ENCODE results near the gene MED19. TPM values are rescaled to one million over a fixed set of nuclear protein-coding genes. Genes with fewer than 3 reads are reported as not detected.
"Not testable (repeated sequence)": the region's sequence is repeated elsewhere in the genome, so short reads cannot be mapped to it uniquely, and the experiment has no call there.

Gene MED19
- total RNA-seq, 1 donor from 2014 or later: 15.6 TPM

DNA sequence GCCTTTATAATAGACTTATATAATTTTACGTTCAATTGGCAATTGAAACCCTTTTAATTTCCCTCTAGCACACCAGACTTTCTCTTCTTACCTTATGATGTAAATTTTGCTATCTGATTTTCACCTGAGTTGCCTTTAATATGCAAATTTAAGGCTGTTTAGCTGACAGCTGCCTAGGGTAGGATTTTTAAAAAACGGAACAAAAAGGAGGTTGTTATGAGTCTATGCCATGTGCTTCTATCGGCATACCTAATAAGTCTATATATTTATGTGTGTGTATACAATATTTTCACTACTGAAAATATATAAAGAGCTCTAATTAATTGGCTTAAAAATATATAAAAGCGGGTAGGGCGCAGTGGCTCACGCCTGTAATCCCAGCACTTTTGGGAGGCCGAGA is 17.5 kb upstream of the MED19 start:
- Mint-ChIP-seq H3K27ac (no peak overlapping the region), H3K4me3 (no peak overlapping the region), H3K4me1 (peaks cover 8% of the 10 kb centered on the region), H3K27me3 (no peaks in the 10 kb centered on the region), H3K36me3 (ENCODE audit: low read depth) (peaks cover 10% of the 10 kb centered on the region), H3K9me3 (no peaks in the 10 kb centered on the region)
- intact Hi-C loops (cut with micrococcal nuclease): no loop called here
- DNase-seq: no peak

GRCh38 chr11:57728829-57729228 is 16.8 kb upstream of the MED19 start:
- intact Hi-C loops (cut with micrococcal nuclease): no loop called here
- Mint-ChIP-seq H3K4me3 (no peak overlapping the region), H3K36me3 (ENCODE audit: low read depth) (peaks cover 7% of the 10 kb centered on the region), H3K9me3 (no peaks in the 10 kb centered on the region), H3K27me3 (no peaks in the 10 kb centered on the region), H3K27ac (no peak overlapping the region), H3K4me1 (peaks cover 8% of the 10 kb centered on the region)
- no peak for DNase-seq

DNA sequence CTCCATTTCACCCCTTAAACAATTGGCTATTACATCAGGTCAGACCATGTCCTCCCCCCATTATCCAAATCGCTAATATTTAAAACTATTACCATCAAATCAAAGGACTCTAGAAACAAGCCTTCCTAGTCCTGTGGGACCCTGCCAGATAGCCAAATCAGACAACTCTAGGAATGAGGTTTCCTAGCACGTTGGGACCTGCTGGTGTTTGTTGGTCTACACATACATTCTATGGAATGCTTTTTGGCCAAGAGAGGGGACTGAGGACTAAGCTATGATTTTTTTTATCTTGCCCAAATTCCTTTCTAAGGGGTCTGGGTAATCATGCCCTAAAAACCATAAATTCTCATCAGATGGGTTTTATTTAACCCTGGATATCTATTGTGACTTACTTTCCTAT is 15.2 kb upstream of the MED19 start:
- no peak overlapping the region for H3K4me3 Mint-ChIP-seq
- H3K27me3 Mint-ChIP-seq: no peaks in the 10 kb centered on the region
- H3K27ac Mint-ChIP-seq: no peak overlapping the region

GRCh38 chr11:57716726-57717125 is 4.7 kb upstream of the MED19 start:
- H3K9me3 Mint-ChIP-seq; intact Hi-C loops (cut with micrococcal nuclease); DNase-seq; H3K4me3 Mint-ChIP-seq; H3K27ac Mint-ChIP-seq; H3K27me3 Mint-ChIP-seq: not testable (repeated sequence)
- Mint-ChIP-seq H3K36me3 (ENCODE audit: low read depth) (peaks cover 20% of the 10 kb centered on the region), H3K4me1 (peaks cover 12% of the 10 kb centered on the region)

More for the DNA sequence above, 15.2 kb upstream of the MED19 start:
- no peaks in the 10 kb centered on the region for H3K9me3 Mint-ChIP-seq
- no peak for DNase-seq
- H3K4me1 Mint-ChIP-seq: peaks cover 8% of the 10 kb centered on the region
- intact Hi-C loops (cut with micrococcal nuclease): no loop called here
- H3K36me3 Mint-ChIP-seq (ENCODE audit: low read depth): peaks cover 7% of the 10 kb centered on the region

DNA sequence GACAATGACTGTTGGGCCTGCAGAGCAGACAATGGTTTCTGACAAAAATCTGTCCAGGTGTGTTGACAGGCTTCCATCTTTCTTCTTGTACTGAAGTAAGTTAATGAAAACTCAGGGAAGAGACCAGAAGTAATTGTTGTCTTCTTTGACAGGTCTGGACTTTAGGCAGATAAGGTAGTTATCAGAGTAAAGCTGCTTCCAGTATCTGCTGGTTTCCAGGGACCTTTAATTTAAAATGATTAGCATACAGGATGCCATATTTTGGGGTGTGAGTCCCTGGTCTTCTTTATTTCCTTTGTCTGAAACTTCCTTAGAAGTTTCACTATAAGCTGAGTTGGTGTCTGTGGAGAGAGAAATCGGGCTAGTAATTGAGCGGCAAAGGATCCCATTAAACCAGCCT is 1.8 kb upstream of the MED19 start:
- intact Hi-C loops (cut with micrococcal nuclease): loop anchor here (2.0 kb wide), 3 partner anchors 79 to 1901 kb away; partner anchors contain the start of gene OSBP
- Mint-ChIP-seq H3K36me3 (ENCODE audit: low read depth) (peaks cover 15% of the 10 kb centered on the region), H3K4me1 (peaks cover 32% of the 10 kb centered on the region), H3K27ac (no peak overlapping the region), H3K27me3 (no peaks in the 10 kb centered on the region), H3K9me3 (no peaks in the 10 kb centered on the region), H3K4me3 (peak overlapping the region; percentile 95)
- DNase-seq: no peak

DNA sequence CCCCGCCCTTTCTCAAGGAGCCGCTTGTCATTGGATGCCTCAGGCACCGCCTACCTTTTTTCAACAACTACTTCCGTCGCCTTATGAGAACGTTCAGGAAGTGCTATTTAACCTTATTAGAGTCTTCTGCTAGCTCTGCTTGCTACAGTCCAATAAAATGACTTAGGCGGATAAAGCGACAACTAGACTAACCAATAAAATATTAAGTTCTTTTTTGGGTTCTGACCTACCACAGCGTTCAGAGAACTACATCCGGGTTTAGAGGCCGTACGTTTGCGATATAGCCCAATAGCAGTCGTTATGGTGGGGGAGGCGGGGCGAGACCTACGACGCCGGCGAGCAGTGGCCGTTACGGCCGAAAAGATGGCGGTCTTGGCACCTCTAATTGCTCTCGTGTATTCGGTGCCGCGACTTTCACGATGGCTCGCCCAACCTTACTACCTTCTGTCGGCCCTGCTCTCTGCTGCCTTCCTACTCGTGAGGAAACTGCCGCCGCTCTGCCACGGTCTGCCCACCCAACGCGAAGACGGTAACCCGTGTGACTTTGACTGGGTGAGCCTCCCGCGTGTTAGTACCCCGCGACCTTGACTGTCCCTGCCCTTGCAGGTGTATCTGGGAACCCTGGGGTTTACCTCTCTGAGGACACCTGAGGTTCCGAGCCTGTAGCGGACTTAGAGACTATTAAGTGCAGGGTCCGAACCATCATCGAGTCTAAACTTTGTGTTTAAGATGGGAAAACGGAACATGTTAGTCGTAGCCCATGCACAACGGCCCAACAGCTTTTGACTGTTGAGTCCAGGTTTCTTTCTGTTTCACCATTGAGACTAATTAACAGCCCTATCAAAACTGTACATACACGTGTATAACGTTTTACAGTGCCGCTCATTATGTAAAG is 488 bp upstream of the MED19 start, which contains the start of gene TMX2:
TSS of gene TMX2 (plus strand) at position 338 of the 895 bp plus-strand sequence. CDS start at position 364, 26 bp downstream.
- Mint-ChIP-seq H3K4me1 (peaks cover 39% of the 10 kb centered on the region), H3K27ac (peak within 1 kb of the TSS; percentile 96)
- intact Hi-C loops (cut with micrococcal nuclease): loop anchor here (1.0 to 2.0 kb wide), 9 partner anchors 29 to 1902 kb away; partner anchors contain the start of genes CLP1, OSBP, SELENOH and TIMM10

GRCh38 chr11:57709802-57710367 is 2.1 kb downstream of the MED19 start:
- H3K27ac Mint-ChIP-seq: peak overlapping the region; percentile 1
- H3K27me3 Mint-ChIP-seq: no peaks in the 10 kb centered on the region
- no peak for DNase-seq
- H3K36me3 Mint-ChIP-seq (ENCODE audit: low read depth): peaks cover 21% of the 10 kb centered on the region
- H3K4me3 Mint-ChIP-seq: peak overlapping the region; percentile 95
- intact Hi-C loops (cut with micrococcal nuclease): no loop called here
- H3K4me1 Mint-ChIP-seq: peaks cover 41% of the 10 kb centered on the region
- no peaks in the 10 kb centered on the region for H3K9me3 Mint-ChIP-seq

More for the DNA sequence above, 488 bp upstream of the MED19 start, which contains the start of gene TMX2:
- peak; percentile 97 for DNase-seq
- H3K36me3 Mint-ChIP-seq (ENCODE audit: low read depth): peaks cover 13% of the 10 kb centered on the region
- H3K27me3 Mint-ChIP-seq: no peaks in the 10 kb centered on the region
- H3K9me3 Mint-ChIP-seq: no peaks in the 10 kb centered on the region
- peak within 1 kb of the TSS; percentile 95 for H3K4me3 Mint-ChIP-seq

DNA sequence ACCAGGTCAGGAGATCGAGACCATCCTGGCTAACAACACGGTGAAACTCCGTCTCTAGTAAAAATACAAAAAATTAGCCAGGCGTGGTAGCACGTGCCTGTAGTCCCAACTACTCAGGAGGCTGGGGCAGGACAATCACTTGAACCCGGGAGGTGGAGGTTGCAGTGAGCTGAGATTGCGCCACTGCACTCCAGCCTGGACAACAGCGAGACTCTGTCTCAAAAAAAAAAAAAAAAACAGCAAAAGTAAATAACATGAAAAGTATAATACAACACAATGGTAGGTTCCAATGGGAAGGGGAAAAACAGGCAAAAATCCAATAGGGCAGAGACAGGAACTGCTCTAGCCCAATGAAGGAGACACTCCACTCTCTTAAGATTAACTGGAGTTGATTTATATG is 6.6 kb downstream of the MED19 start:
- Mint-ChIP-seq H3K36me3 (ENCODE audit: low read depth) (peaks cover 46% of the 10 kb centered on the region), H3K4me1 (peaks cover 17% of the 10 kb centered on the region)
- H3K27me3 Mint-ChIP-seq; H3K4me3 Mint-ChIP-seq; H3K9me3 Mint-ChIP-seq; DNase-seq; intact Hi-C loops (cut with micrococcal nuclease); H3K27ac Mint-ChIP-seq: not testable (repeated sequence)

DNA sequence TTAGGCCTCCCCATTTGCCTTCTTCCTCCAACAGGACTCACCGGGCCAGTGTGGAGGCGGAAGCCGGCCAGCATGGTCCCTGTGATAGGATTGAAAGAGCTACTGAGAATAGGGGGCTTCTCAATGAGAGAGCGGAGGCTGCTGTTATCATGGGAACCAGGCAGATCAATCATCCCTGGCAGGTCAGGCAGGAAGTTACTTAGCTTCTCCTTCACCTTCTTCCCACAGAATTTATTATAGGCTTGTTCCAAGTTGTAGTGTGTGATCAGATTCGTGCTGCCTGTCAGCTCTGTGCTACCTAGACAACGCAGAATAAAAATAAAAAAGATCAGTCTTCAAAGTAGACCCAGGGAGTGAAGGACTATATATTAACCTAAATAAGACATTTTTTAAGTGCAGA is 7.1 kb downstream of the MED19 start:
- intact Hi-C loops (cut with micrococcal nuclease): no loop called here
- H3K27ac Mint-ChIP-seq: no peak overlapping the region
- no peaks in the 10 kb centered on the region for H3K27me3 Mint-ChIP-seq
- DNase-seq: no peak
- no peak overlapping the region for H3K4me3 Mint-ChIP-seq
- H3K36me3 Mint-ChIP-seq (ENCODE audit: low read depth): peaks cover 47% of the 10 kb centered on the region
- H3K9me3 Mint-ChIP-seq: no peaks in the 10 kb centered on the region
- peaks cover 14% of the 10 kb centered on the region for H3K4me1 Mint-ChIP-seq

GRCh38 chr11:57703341-57703740 is 8.7 kb downstream of the MED19 start:
- H3K9me3 Mint-ChIP-seq: no peaks in the 10 kb centered on the region
- DNase-seq: no peak
- H3K36me3 Mint-ChIP-seq (ENCODE audit: low read depth): peaks cover 57% of the 10 kb centered on the region
- H3K27ac Mint-ChIP-seq: no peak overlapping the region
- intact Hi-C loops (cut with micrococcal nuclease): no loop called here
- no peak overlapping the region for H3K4me3 Mint-ChIP-seq
- no peaks in the 10 kb centered on the region for H3K27me3 Mint-ChIP-seq
- peaks cover 6% of the 10 kb centered on the region for H3K4me1 Mint-ChIP-seq

DNA sequence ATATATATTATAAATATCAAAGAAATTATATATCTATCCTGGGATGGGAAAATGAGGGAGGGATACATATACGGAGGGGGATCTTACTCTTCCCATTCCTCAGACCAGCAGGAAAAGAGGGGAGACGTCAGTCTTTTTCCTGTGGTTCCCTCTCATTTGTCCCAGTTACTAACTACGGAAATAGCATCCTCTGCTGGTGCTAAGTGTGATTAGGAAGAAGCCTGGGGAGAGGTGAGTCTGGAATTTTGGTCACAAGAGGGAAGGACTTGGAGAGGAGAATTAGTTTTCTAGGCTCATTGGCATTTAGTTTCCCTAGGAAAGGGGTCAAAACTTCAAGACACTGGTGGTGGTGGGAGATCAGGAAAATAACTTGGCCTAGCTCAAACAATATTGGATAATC is 11.6 kb downstream of the MED19 start:
- intact Hi-C loops (cut with micrococcal nuclease): no loop called here
- H3K36me3 Mint-ChIP-seq (ENCODE audit: low read depth): peaks cover 60% of the 10 kb centered on the region
- H3K27ac Mint-ChIP-seq: no peak overlapping the region
- H3K9me3 Mint-ChIP-seq: no peaks in the 10 kb centered on the region
- no peaks in the 10 kb centered on the region for H3K27me3 Mint-ChIP-seq
- no peak overlapping the region for H3K4me3 Mint-ChIP-seq
- no peaks in the 10 kb centered on the region for H3K4me1 Mint-ChIP-seq
- no peak for DNase-seq

DNA sequence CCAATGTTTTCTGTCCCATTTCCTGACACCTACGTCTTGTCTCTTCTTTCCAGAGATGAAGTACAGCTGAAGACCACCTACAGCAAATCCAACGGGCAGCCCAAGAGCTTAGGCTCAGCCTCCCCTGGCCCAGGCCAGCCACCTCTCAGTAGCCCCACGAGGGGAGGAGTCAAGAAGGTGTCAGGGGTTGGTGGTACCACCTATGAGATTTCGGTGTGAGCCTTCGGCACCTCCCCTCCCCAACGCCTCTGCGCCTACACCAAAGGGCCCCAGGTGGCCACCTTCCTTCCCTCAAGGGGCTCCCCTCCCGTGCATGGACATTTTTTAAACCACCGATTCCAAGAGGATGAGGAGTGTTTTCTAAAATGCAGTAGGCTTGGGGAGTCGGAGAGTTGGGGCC is 12.2 kb downstream of the MED19 start:
- Mint-ChIP-seq H3K36me3 (ENCODE audit: low read depth) (peaks cover 60% of the 10 kb centered on the region), H3K9me3 (no peaks in the 10 kb centered on the region), H3K4me3 (no peak overlapping the region), H3K27ac (no peak overlapping the region), H3K4me1 (no peaks in the 10 kb centered on the region), H3K27me3 (no peaks in the 10 kb centered on the region)
- no peak for DNase-seq
- intact Hi-C loops (cut with micrococcal nuclease): no loop called here

GRCh38 chr11:57698843-57699365 is 13.1 kb downstream of the MED19 start:
- H3K27ac Mint-ChIP-seq: no peak overlapping the region
- peaks cover 59% of the 10 kb centered on the region for H3K36me3 Mint-ChIP-seq (ENCODE audit: low read depth)
- H3K9me3 Mint-ChIP-seq: no peaks in the 10 kb centered on the region
- no peak overlapping the region for H3K4me3 Mint-ChIP-seq
- H3K4me1 Mint-ChIP-seq: no peaks in the 10 kb centered on the region
- no peak for DNase-seq
- intact Hi-C loops (cut with micrococcal nuclease): no loop called here
- no peaks in the 10 kb centered on the region for H3K27me3 Mint-ChIP-seq

GRCh38 chr11:57690474-57690873 is 21.5 kb downstream of the MED19 start:
- H3K27me3 Mint-ChIP-seq; intact Hi-C loops (cut with micrococcal nuclease); H3K4me1 Mint-ChIP-seq; H3K4me3 Mint-ChIP-seq; H3K27ac Mint-ChIP-seq; H3K9me3 Mint-ChIP-seq; DNase-seq: not testable (repeated sequence)
- H3K36me3 Mint-ChIP-seq (ENCODE audit: low read depth): peaks cover 62% of the 10 kb centered on the region

Data from activated CD4-positive, alpha-beta T cell treated with anti-CD3 and anti-CD28 coated beads, Interleukin-2, amount 10 ng/mL, durations not matched to agents 24 days and 14 days (primary cell).